HEK293 (cell line): ENCODE results near the gene SLC34A3.

Experiments
- GFI1B ChIP-seq: fragments of 450-650 bp; formaldehyde crosslinking; IDR thresholded peaks from 2 replicates; pipeline ENCODE4 v1.5.1; 2016; ENCODE audit warnings: missing biosample characterization, missing genetic modification characterization
- HOXA7 ChIP-seq: sonication (generic); formaldehyde crosslinking; IDR thresholded peaks from 2 replicates; pipeline ENCODE4 v1.8.1; 2022; ENCODE audit warnings: missing genetic modification reagents, borderline replicate concordance
- IKZF3 ChIP-seq: fragments of 450-650 bp; IDR thresholded peaks from 2 replicates; pipeline ENCODE4 v1.5.0; 2018; ENCODE audit warnings: missing biosample characterization, mild to moderate bottlenecking, missing genetic modification characterization, moderate library complexity
- OVOL3 ChIP-seq: fragments of 450-650 bp; formaldehyde crosslinking; IDR thresholded peaks from 2 replicates; pipeline ENCODE4 v1.5.1; 2016; ENCODE audit warnings: missing biosample characterization, missing genetic modification characterization
- PRDM1 ChIP-seq: fragments of 450-650 bp; formaldehyde crosslinking; IDR thresholded peaks from 2 replicates; pipeline ENCODE4; 2016; ENCODE audit warnings: missing biosample characterization, missing genetic modification characterization
- ZBTB20 ChIP-seq: fragments of 450-650 bp; formaldehyde crosslinking; IDR thresholded peaks from 2 replicates; pipeline ENCODE4 v1.5.1; 2016; ENCODE audit warnings: missing biosample characterization, missing genetic modification characterization
- ZIC2 ChIP-seq: fragments of 450-650 bp; formaldehyde crosslinking; IDR thresholded peaks from 2 replicates; pipeline ENCODE4 v1.5.1; 2016; ENCODE audit warnings: missing biosample characterization, missing genetic modification characterization
- ZNF133 ChIP-seq: fragments of 450-650 bp; formaldehyde crosslinking; IDR thresholded peaks from 2 replicates; pipeline ENCODE4 v1.5.1; 2016; ENCODE audit warnings: missing biosample characterization, missing genetic modification characterization
- ZNF2 ChIP-seq: fragments of 450-650 bp; formaldehyde crosslinking; IDR thresholded peaks from 2 replicates; pipeline ENCODE4 v1.5.1; 2016; ENCODE audit warnings: missing biosample characterization, missing genetic modification characterization
- ZNF292 ChIP-seq: fragments of 450-650 bp; formaldehyde crosslinking; IDR thresholded peaks from 2 replicates; pipeline ENCODE4 v1.5.1; 2016; ENCODE audit warnings: low read depth, missing biosample characterization, missing genetic modification characterization, borderline replicate concordance
- ZNF335 ChIP-seq: fragments of 450-650 bp; formaldehyde crosslinking; conservative IDR thresholded peaks from 2 replicates; pipeline ENCODE4 v1.5.1; 2016; ENCODE audit warnings: missing biosample characterization, missing genetic modification characterization
- ZNF354C ChIP-seq: fragments of 450-650 bp; formaldehyde crosslinking; IDR thresholded peaks from 2 replicates; pipeline ENCODE4 v1.5.1; 2016; ENCODE audit warnings: missing biosample characterization, missing genetic modification characterization, low read depth, borderline replicate concordance
- ZNF37A ChIP-seq: fragments of 450-650 bp; IDR thresholded peaks from 2 replicates; pipeline ENCODE4 v1.5.1; 2018; ENCODE audit warnings: missing biosample characterization, missing genetic modification characterization
- ZNF391 ChIP-seq: fragments of 450-650 bp; formaldehyde crosslinking; IDR thresholded peaks from 2 replicates; pipeline ENCODE4 v1.5.1; 2016; ENCODE audit warnings: low read depth, missing biosample characterization, missing genetic modification characterization, borderline replicate concordance
- ZNF423 ChIP-seq: fragments of 450-650 bp; formaldehyde crosslinking; IDR thresholded peaks from 2 replicates; pipeline ENCODE4 v1.5.1; 2016; ENCODE audit warnings: missing biosample characterization, missing genetic modification characterization
- ZNF426 ChIP-seq: fragments of 450-650 bp; formaldehyde crosslinking; IDR thresholded peaks from 2 replicates; pipeline ENCODE4 v1.5.1; 2017; ENCODE audit warnings: missing biosample characterization, missing genetic modification characterization, mild to moderate bottlenecking, inconsistent platforms, moderate library complexity
- ZNF433 ChIP-seq: fragments of 450-650 bp; formaldehyde crosslinking; IDR thresholded peaks from 2 replicates; pipeline ENCODE4 v1.5.1; 2016; ENCODE audit warnings: missing biosample characterization, missing genetic modification characterization, low read depth
- ZNF48 ChIP-seq: fragments of 450-650 bp; formaldehyde crosslinking; IDR thresholded peaks from 2 replicates; pipeline ENCODE4 v1.5.1; 2016; ENCODE audit warnings: missing biosample characterization, missing genetic modification characterization
- ZNF555 ChIP-seq: fragments of 450-650 bp; formaldehyde crosslinking; conservative IDR thresholded peaks from 2 replicates; pipeline ENCODE4 v1.5.1; 2017; ENCODE audit warnings: missing biosample characterization, mild to moderate bottlenecking, missing genetic modification characterization, inconsistent platforms
- ZNF558 ChIP-seq: fragments of 450-650 bp; formaldehyde crosslinking; IDR thresholded peaks from 2 replicates; pipeline ENCODE4 v1.5.1; 2016; ENCODE audit warnings: missing biosample characterization, missing genetic modification characterization
- ZNF571 ChIP-seq: fragments of 450-650 bp; formaldehyde crosslinking; IDR thresholded peaks from 2 replicates; pipeline ENCODE4 v1.5.0; 2017; ENCODE audit warnings: missing biosample characterization, missing genetic modification characterization
- ZNF660 ChIP-seq: fragments of 450-650 bp; IDR thresholded peaks from 2 replicates; pipeline ENCODE4 v1.5.1; 2018; ENCODE audit warnings: missing biosample characterization, mild to moderate bottlenecking, missing genetic modification characterization
- ZNF791 ChIP-seq: fragments of 450-650 bp; formaldehyde crosslinking; IDR thresholded peaks from 2 replicates; pipeline ENCODE4 v1.5.1; 2016; ENCODE audit warnings: missing biosample characterization, missing genetic modification characterization
- ZNF792 ChIP-seq: fragments of 450-650 bp; formaldehyde crosslinking; IDR thresholded peaks from 2 replicates; pipeline ENCODE4 v1.5.1; 2016; ENCODE audit warnings: missing biosample characterization, missing genetic modification characterization
- ZSCAN30 ChIP-seq: fragments of 450-650 bp; IDR thresholded peaks from 2 replicates; pipeline ENCODE4 v1.5.1; 2018; ENCODE audit warnings: missing biosample characterization, mild to moderate bottlenecking, missing genetic modification characterization, moderate library complexity
- TF ChIP-seq, protein P1 (sequence below): fragments of 450-650 bp; formaldehyde crosslinking; IDR thresholded peaks from 2 replicates; pipeline ENCODE4 v1.5.1; 2016; ENCODE audit warnings: missing biosample characterization, missing genetic modification characterization
- TF ChIP-seq, protein P2 (sequence below): fragments of 450-650 bp; formaldehyde crosslinking; IDR thresholded peaks from 2 replicates; pipeline ENCODE4 v1.5.1; 2017; ENCODE audit warnings: missing biosample characterization, missing genetic modification characterization
- TF ChIP-seq, protein P3 (sequence below): fragments of 450-650 bp; formaldehyde crosslinking; IDR thresholded peaks from 2 replicates; pipeline ENCODE4 v1.5.1; 2016; ENCODE audit warnings: missing biosample characterization, missing genetic modification characterization
- TF ChIP-seq, protein P4 (sequence below): fragments of 450-650 bp; formaldehyde crosslinking; IDR thresholded peaks from 2 replicates; pipeline ENCODE4 v1.5.1; 2016; ENCODE audit warnings: missing biosample characterization, missing genetic modification characterization
- TF ChIP-seq, protein P5 (sequence below): fragments of 450-650 bp; formaldehyde crosslinking; IDR thresholded peaks from 2 replicates; pipeline ENCODE4 v1.5.1; 2016; ENCODE audit warnings: missing biosample characterization, missing genetic modification characterization
- TF ChIP-seq, protein P6 (sequence below): fragments of 450-650 bp; formaldehyde crosslinking; IDR thresholded peaks from 2 replicates; pipeline ENCODE4 v1.5.1; 2016; ENCODE audit warnings: missing biosample characterization, missing genetic modification characterization
- TF ChIP-seq, protein P7 (sequence below): fragments of 450-650 bp; formaldehyde crosslinking; IDR thresholded peaks from 2 replicates; pipeline ENCODE4 v1.5.1; 2016; ENCODE audit warnings: missing biosample characterization, missing genetic modification characterization

SLC34A3 gene

DNA sequence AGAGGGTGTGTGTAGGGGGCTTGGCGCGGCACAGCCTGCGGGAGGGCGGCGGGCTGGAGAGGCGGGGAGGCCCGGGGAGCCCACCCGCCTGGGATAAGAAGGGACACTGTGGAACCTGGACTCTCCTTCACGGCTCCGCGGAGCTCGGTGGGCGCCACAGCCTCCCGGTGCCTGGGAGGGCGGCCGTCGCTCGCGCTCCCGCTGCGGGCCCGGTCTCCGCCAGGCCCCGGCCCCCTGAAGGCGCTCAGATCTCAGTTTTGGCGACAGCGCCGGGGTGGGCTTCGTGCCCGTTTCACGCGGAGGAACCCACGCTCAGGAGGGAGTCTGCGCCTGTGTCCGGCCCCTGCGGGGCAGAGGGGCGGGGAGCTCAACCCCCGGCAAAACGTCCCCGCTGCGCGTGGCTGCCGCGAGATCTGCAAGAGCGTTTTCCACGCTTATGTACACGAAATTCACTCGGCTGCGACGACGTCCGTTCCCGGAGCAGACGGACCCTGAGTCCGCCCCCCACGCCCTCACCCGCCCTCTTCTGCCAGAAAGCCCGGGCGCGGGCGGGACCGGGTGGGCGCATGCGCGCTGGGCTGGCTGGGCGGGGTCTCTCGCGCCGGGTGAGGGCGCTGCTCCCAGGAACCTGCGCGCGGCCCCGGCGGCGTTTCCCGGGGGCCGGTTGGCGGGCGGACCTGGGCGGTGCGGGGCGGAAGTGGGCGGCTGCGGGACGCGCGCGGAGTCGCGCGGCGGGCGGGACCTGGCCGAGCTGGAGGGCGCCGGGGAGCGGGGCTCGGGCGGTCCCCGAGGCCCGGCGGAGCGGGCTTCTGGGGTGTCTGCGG is 24.1 kb downstream of the SLC34A3 start, which contains the start of gene NELFB (continued):
- no peak for TF ChIP-seq ZNF791
- TF ChIP-seq, protein P1, sequence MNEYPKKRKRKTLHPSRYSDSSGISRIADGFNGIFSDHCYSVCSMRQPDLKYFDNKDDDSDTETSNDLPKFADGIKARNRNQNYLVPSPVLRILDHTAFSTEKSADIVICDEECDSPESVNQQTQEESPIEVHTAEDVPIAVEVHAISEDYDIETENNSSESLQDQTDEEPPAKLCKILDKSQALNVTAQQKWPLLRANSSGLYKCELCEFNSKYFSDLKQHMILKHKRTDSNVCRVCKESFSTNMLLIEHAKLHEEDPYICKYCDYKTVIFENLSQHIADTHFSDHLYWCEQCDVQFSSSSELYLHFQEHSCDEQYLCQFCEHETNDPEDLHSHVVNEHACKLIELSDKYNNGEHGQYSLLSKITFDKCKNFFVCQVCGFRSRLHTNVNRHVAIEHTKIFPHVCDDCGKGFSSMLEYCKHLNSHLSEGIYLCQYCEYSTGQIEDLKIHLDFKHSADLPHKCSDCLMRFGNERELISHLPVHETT, result no peak
- no peak for TF ChIP-seq ZNF558 (tag by site-specific recombination)
- TF ChIP-seq ZNF660, result peak; percentile 88; the same call in 1 of the 2 replicates
- TF ChIP-seq ZNF571 (tag by site-specific recombination), result no peak
- no peak for TF ChIP-seq ZIC2
- no peak; the same call in 1 of the 2 replicates for TF ChIP-seq OVOL3 (tag by site-specific recombination)
- TF ChIP-seq IKZF3 (tag by site-specific recombination), result peak; percentile 38; the same call in 1 of the 2 replicates
- no peak for TF ChIP-seq ZNF354C (tag by site-specific recombination)
- no peak; the same call in 1 of the 2 replicates for TF ChIP-seq ZNF2 (tag by site-specific recombination)
- TF ChIP-seq, protein P2, sequence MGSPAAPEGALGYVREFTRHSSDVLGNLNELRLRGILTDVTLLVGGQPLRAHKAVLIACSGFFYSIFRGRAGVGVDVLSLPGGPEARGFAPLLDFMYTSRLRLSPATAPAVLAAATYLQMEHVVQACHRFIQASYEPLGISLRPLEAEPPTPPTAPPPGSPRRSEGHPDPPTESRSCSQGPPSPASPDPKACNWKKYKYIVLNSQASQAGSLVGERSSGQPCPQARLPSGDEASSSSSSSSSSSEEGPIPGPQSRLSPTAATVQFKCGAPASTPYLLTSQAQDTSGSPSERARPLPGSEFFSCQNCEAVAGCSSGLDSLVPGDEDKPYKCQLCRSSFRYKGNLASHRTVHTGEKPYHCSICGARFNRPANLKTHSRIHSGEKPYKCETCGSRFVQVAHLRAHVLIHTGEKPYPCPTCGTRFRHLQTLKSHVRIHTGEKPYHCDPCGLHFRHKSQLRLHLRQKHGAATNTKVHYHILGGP (tag by site-specific recombination), result no peak
- TF ChIP-seq, protein P3, sequence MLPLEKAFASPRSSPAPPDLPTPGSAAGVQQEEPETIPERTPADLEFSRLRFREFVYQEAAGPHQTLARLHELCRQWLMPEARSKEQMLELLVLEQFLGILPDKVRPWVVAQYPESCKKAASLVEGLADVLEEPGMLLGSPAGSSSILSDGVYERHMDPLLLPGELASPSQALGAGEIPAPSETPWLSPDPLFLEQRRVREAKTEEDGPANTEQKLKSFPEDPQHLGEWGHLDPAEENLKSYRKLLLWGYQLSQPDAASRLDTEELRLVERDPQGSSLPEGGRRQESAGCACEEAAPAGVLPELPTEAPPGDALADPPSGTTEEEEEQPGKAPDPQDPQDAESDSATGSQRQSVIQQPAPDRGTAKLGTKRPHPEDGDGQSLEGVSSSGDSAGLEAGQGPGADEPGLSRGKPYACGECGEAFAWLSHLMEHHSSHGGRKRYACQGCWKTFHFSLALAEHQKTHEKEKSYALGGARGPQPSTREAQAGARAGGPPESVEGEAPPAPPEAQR, result no peak
- no peak for TF ChIP-seq ZNF792 (tag by site-specific recombination)
- TF ChIP-seq PRDM1 (tag by site-specific recombination), result no peak
- no peak for TF ChIP-seq ZNF48
- TF ChIP-seq ZNF391, result no peak; the same call in 1 of the 2 replicates
- TF ChIP-seq ZNF37A, result no peak
- TF ChIP-seq ZNF335 (tag by site-specific recombination), result no peak
- no peak for TF ChIP-seq GFI1B
- no peak for TF ChIP-seq ZBTB20 (tag by site-specific recombination)
- TF ChIP-seq ZNF433 (tag by site-specific recombination), result no peak
- no peak for TF ChIP-seq ZNF423 (tag by site-specific recombination)
- TF ChIP-seq ZNF426 (tag by site-specific recombination), result no peak
- peak; percentile 55; the same call in 1 of the 2 replicates for TF ChIP-seq ZSCAN30 (tag by site-specific recombination)
- TF ChIP-seq, protein P4, sequence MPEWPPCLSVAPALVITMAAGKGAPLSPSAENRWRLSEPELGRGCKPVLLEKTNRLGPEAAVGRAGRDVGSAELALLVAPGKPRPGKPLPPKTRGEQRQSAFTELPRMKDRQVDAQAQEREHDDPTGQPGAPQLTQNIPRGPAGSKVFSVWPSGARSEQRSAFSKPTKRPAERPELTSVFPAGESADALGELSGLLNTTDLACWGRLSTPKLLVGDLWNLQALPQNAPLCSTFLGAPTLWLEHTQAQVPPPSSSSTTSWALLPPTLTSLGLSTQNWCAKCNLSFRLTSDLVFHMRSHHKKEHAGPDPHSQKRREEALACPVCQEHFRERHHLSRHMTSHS (tag by site-specific recombination), result no peak
- TF ChIP-seq, protein P5, sequence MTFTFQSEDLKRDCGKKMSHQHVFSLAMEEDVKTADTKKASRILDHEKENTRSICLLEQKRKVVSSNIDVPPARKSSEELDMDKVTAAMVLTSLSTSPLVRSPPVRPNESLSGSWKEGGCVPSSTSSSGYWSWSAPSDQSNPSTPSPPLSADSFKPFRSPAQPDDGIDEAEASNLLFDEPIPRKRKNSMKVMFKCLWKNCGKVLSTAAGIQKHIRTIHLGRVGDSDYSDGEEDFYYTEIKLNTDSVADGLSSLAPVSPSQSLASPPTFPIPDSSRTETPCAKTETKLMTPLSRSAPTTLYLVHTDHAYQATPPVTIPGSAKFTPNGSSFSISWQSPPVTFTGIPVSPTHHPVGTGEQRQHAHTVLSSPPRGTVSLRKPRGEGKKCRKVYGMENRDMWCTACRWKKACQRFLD, result no peak
- TF ChIP-seq, protein P6, sequence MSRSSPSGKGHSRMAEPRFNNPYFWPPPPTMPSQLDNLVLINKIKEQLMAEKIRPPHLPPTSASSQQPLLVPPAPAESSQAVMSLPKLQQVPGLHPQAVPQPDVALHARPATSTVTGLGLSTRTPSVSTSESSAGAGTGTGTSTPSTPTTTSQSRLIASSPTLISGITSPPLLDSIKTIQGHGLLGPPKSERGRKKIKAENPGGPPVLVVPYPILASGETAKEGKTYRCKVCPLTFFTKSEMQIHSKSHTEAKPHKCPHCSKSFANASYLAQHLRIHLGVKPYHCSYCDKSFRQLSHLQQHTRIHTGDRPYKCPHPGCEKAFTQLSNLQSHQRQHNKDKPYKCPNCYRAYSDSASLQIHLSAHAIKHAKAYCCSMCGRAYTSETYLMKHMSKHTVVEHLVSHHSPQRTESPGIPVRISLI (tag by site-specific recombination), result no peak
- no peak for TF ChIP-seq ZNF555 (tag by site-specific recombination)
- TF ChIP-seq HOXA7 (CRISPR knock-in tag), result no peak
- TF ChIP-seq ZNF133 (tag by site-specific recombination), result no peak
- TF ChIP-seq ZNF292 (tag by site-specific recombination), result no peak
- TF ChIP-seq, protein P7, sequence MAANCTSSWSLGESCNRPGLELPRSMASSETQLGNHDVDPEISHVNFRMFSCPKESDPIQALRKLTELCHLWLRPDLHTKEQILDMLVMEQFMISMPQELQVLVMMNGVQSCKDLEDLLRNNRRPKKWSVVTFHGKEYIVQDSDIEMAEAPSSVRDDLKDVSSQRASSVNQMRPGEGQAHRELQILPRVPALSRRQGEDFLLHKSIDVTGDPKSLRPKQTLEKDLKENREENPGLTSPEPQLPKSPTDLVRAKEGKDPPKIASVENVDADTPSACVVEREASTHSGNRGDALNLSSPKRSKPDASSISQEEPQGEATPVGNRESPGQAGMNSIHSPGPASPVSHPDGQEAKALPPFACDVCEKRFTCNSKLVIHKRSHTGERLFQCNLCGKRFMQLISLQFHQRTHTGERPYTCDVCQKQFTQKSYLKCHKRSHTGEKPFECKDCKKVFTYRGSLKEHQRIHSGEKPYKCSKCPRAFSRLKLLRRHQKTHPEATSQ (tag by site-specific recombination), result no peak
